ENCODE data around the gene DISC1.
"Not testable (repeated sequence)": the region's sequence is repeated elsewhere in the genome, so short reads cannot be mapped to it uniquely, and the experiment has no call there.

Gene DISC1

DNA sequence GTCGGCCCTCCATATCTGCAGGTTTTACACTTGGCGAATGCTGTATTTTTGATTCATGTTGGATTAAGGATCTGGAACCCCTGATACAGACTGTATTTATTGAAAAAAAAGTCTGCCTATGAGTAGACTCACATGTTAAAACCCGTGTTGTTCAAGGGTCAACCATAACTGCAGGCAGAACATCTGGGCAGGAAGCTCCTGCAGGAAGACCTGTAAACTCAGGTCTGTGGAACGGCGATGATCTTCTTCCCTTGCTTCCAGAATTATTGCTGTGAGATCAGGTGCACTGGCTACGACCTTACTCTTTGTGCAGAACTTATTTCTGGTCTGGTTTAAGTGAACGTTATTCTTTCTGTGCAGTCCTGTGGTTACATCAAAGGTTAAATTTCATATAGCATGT, 96.6 kb downstream of the DISC1 start:
- H3K9me3 ChIP-seq (ENCODE audit: control insufficient read depth in 1 of 2, low read length in 2 of 2), result no peaks in the 10 kb centered on the region
- H3K27me3 ChIP-seq (ENCODE audit: control insufficient read depth in 1 of 2, insufficient read depth in 2 of 2, low read length in 2 of 2), result no peaks in the 10 kb centered on the region
- no peak overlapping the region for H3K4me3 ChIP-seq (ENCODE audit: low read depth in 1 of 2, low read length in 2 of 2)
- H3K36me3 ChIP-seq (ENCODE audit: control insufficient read depth in 1 of 2, insufficient read depth in 2 of 2, low read length in 2 of 2), result no peaks in the 10 kb centered on the region
- no peaks in the 10 kb centered on the region for H3K4me1 ChIP-seq (ENCODE audit: control insufficient read depth in 1 of 2, insufficient read depth in 2 of 2, low read length in 2 of 2)
- no peak overlapping the region for H3K9ac ChIP-seq (ENCODE audit: low read depth in 1 of 2, low read length in 2 of 2)
- H3K27ac ChIP-seq (ENCODE audit: low read depth, low read length), result no peak overlapping the region

DNA sequence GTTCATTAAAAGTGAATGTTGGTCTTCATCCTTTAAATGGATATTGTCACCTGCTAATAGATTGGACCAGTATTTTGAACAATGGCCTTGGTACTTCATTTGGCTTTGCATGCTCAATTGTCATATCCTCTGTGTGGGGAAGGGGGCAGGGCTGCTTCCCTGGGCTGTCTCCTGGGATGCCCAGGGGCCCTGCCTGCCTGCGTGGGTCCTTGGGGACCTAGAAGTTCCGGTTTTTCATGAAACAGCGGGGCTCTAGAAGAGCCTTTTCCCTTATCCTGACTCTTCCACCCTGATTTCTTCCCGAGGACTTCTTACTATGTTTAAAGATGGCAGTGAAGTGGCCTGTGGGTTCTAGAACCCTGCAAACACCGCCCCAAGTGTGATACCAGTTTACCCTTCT, 97.5 kb downstream of the DISC1 start:
- Histone ChIP-seq H3K4me1 (ENCODE audit: control insufficient read depth in 1 of 2, insufficient read depth in 2 of 2, low read length in 2 of 2) (no peaks in the 10 kb centered on the region), H3K27me3 (ENCODE audit: control insufficient read depth in 1 of 2, insufficient read depth in 2 of 2, low read length in 2 of 2) (no peaks in the 10 kb centered on the region), H3K27ac (ENCODE audit: low read depth, low read length) (no peak overlapping the region), H3K4me3 (ENCODE audit: low read depth in 1 of 2, low read length in 2 of 2) (no peak overlapping the region), H3K9ac (ENCODE audit: low read depth in 1 of 2, low read length in 2 of 2) (no peak overlapping the region), H3K36me3 (ENCODE audit: control insufficient read depth in 1 of 2, insufficient read depth in 2 of 2, low read length in 2 of 2) (no peaks in the 10 kb centered on the region), H3K9me3 (ENCODE audit: control insufficient read depth in 1 of 2, low read length in 2 of 2) (no peaks in the 10 kb centered on the region)

DNA sequence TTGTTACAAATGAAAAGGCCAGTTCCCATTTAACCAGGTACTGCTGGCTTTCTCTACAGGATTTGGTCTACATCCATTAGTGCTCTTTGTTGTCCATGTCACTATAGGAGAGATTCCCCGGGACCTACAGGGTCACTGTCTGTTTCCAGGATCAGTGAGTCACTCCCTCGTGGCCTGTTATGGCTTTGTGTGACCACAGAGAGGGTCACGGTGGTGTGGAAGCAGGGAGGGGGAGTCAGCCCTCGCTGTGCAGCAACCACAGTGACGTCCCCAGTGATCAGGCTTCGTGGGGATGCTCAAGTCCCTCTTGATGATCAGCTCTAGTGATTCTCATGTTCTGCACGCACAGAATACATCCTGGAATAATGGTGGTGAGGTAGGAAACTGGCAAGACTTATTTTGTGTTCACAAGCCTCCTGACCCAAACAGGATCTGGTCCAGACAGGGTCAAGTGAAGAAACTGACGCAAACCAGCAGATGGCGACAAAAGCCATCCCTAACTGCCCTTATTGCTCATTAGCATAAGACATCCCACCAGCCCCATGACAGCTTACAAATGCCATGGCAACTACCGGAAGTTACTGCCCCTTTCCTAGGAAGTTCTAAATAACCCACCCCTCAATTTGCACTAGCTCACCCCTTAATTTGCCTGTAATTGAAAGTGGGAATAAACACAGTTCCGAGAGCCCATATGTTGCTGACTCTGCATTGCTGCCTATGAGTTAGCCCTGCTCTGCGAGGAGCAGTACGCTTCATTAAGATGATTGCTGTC, 98.5 kb downstream of the DISC1 start:
- Histone ChIP-seq H3K9me3 (ENCODE audit: control insufficient read depth in 1 of 2, low read length in 2 of 2) (no peaks in the 10 kb centered on the region), H3K36me3 (ENCODE audit: control insufficient read depth in 1 of 2, insufficient read depth in 2 of 2, low read length in 2 of 2) (no peaks in the 10 kb centered on the region), H3K4me1 (ENCODE audit: control insufficient read depth in 1 of 2, insufficient read depth in 2 of 2, low read length in 2 of 2) (no peaks in the 10 kb centered on the region)

DNA sequence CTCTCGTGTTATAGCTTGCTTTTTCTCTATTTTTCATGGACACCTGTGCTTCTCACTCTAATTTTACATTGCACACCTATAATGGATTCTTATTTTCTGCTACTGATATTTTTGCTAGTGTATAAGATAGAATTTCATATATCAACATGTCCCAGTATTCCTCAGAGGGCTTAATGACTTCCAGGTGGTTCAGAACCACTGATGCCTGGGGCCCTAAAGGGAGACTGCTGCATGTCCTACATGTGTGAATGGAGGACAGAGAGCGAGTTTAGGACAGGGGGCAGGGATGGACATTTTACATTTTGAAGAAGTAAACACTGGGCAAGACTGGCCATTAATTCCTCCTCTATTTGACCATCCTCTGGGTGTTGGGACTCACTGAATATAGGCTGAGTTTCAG, 100.6 kb downstream of the DISC1 start:
- Histone ChIP-seq H3K9ac (ENCODE audit: low read depth in 1 of 2, low read length in 2 of 2) (no peak overlapping the region), H3K27me3 (ENCODE audit: control insufficient read depth in 1 of 2, insufficient read depth in 2 of 2, low read length in 2 of 2) (no peaks in the 10 kb centered on the region), H3K9me3 (ENCODE audit: control insufficient read depth in 1 of 2, low read length in 2 of 2) (no peaks in the 10 kb centered on the region), H3K36me3 (ENCODE audit: control insufficient read depth in 1 of 2, insufficient read depth in 2 of 2, low read length in 2 of 2) (no peaks in the 10 kb centered on the region), H3K4me3 (ENCODE audit: low read depth in 1 of 2, low read length in 2 of 2) (no peak overlapping the region), H3K27ac (ENCODE audit: low read depth, low read length) (no peak overlapping the region), H3K4me1 (ENCODE audit: control insufficient read depth in 1 of 2, insufficient read depth in 2 of 2, low read length in 2 of 2) (no peaks in the 10 kb centered on the region)

More for the DNA sequence above, 98.5 kb downstream of the DISC1 start:
- no peaks in the 10 kb centered on the region for H3K27me3 ChIP-seq (ENCODE audit: control insufficient read depth in 1 of 2, insufficient read depth in 2 of 2, low read length in 2 of 2)
- H3K9ac ChIP-seq (ENCODE audit: low read depth in 1 of 2, low read length in 2 of 2), result no peak overlapping the region
- no peak overlapping the region for H3K4me3 ChIP-seq (ENCODE audit: low read depth in 1 of 2, low read length in 2 of 2)
- no peak overlapping the region for H3K27ac ChIP-seq (ENCODE audit: low read depth, low read length)

DNA sequence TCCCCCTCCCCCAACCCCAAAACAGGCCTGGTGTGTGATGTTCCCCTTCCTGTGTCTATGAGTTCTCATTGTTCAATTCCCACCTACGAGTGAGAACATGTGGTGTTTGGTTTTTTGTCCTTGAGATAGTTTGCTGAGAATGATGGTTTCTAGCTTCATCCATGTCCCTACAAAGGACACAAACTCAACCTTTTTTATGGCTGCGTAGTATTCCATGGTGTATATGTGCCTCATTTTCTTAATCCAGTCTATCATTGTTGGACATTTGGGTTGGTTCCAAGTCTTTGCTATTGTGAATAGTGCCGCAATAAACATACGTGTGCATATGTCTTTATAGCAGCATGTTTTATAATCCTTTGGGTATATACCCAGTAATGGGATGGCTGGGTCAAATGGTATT, 102.4 kb downstream of the DISC1 start:
- not testable (repeated sequence) for H3K4me3 ChIP-seq (ENCODE audit: low read depth in 1 of 2, low read length in 2 of 2); H3K4me1 ChIP-seq (ENCODE audit: control insufficient read depth in 1 of 2, insufficient read depth in 2 of 2, low read length in 2 of 2); H3K27ac ChIP-seq (ENCODE audit: low read depth, low read length); H3K27me3 ChIP-seq (ENCODE audit: control insufficient read depth in 1 of 2, insufficient read depth in 2 of 2, low read length in 2 of 2); H3K36me3 ChIP-seq (ENCODE audit: control insufficient read depth in 1 of 2, insufficient read depth in 2 of 2, low read length in 2 of 2); H3K9ac ChIP-seq (ENCODE audit: low read depth in 1 of 2, low read length in 2 of 2); H3K9me3 ChIP-seq (ENCODE audit: control insufficient read depth in 1 of 2, low read length in 2 of 2)

DNA sequence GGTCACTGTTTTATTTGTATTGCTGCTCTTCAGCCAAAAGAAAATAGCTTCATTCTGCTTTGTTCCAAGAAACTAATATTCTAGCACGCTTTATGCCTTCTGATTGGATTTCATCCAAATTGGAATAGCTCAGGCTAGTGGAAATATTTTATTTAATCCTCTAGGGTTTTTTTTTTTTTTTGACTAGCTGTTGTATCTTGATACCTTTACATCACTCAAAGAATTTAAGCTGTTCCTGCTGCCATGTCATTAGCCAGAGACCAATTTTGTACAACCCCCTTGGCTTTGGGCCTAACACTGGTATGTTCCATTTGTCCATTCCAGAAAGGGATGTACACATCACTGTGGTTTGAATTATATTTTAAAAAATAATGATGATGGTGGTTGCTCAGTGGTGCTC, 103.0 kb downstream of the DISC1 start:
- Histone ChIP-seq H3K36me3 (ENCODE audit: control insufficient read depth in 1 of 2, insufficient read depth in 2 of 2, low read length in 2 of 2) (no peaks in the 10 kb centered on the region), H3K4me1 (ENCODE audit: control insufficient read depth in 1 of 2, insufficient read depth in 2 of 2, low read length in 2 of 2) (no peaks in the 10 kb centered on the region), H3K9ac (ENCODE audit: low read depth in 1 of 2, low read length in 2 of 2) (no peak overlapping the region), H3K4me3 (ENCODE audit: low read depth in 1 of 2, low read length in 2 of 2) (no peak overlapping the region), H3K27me3 (ENCODE audit: control insufficient read depth in 1 of 2, insufficient read depth in 2 of 2, low read length in 2 of 2) (no peaks in the 10 kb centered on the region), H3K9me3 (ENCODE audit: control insufficient read depth in 1 of 2, low read length in 2 of 2) (no peaks in the 10 kb centered on the region), H3K27ac (ENCODE audit: low read depth, low read length) (no peak overlapping the region)

DNA sequence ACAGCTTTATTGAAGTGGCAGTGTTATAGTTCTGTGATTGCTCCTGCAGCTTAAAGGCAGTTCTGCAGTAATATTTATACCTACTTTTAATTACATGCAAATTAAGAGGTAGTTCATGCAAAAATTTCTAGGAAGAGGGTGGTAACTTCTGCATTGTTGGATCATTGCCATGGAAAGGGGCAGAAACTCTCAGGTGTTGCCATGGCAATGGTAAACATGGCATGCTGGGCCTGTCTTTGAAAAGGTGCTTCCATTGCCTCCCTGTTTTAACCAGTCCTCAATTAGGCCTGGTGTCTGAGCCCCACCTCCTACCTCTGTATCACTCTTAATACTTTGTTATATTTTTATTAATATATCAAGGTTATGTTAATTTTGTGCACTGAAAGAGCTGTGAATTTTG, 104.7 kb downstream of the DISC1 start:
- no peaks in the 10 kb centered on the region for H3K9me3 ChIP-seq (ENCODE audit: control insufficient read depth in 1 of 2, low read length in 2 of 2)
- H3K4me3 ChIP-seq (ENCODE audit: low read depth in 1 of 2, low read length in 2 of 2), result no peak overlapping the region
- H3K4me1 ChIP-seq (ENCODE audit: control insufficient read depth in 1 of 2, insufficient read depth in 2 of 2, low read length in 2 of 2), result no peaks in the 10 kb centered on the region
- H3K27ac ChIP-seq (ENCODE audit: low read depth, low read length), result no peak overlapping the region
- H3K27me3 ChIP-seq (ENCODE audit: control insufficient read depth in 1 of 2, insufficient read depth in 2 of 2, low read length in 2 of 2), result no peaks in the 10 kb centered on the region
- H3K9ac ChIP-seq (ENCODE audit: low read depth in 1 of 2, low read length in 2 of 2), result no peak overlapping the region
- no peaks in the 10 kb centered on the region for H3K36me3 ChIP-seq (ENCODE audit: control insufficient read depth in 1 of 2, insufficient read depth in 2 of 2, low read length in 2 of 2)

DNA sequence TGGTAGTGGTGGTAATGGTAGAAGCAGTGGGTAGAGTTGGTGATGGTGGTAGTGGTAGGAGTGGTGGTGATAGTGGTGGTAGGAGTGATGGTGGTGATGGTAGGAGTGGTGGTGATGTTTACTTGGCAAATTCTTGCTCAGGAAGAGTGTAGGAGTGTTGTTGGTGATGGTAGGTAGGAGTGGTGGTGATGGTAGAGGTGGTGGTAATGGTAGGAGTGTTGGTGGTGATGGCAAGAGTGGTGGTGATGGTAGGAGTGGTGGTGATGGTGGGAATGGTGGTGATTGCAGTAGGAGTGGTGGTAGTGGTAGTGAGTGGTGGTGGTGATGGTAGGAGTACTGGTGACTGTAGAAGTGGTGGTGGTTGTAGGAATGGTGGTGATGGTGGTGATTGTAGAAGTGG, 106.5 kb downstream of the DISC1 start:
- H3K27me3 ChIP-seq (ENCODE audit: control insufficient read depth in 1 of 2, insufficient read depth in 2 of 2, low read length in 2 of 2), result no peaks in the 10 kb centered on the region
- H3K9me3 ChIP-seq (ENCODE audit: control insufficient read depth in 1 of 2, low read length in 2 of 2), result no peaks in the 10 kb centered on the region
- H3K4me3 ChIP-seq (ENCODE audit: low read depth in 1 of 2, low read length in 2 of 2), result no peak overlapping the region
- H3K9ac ChIP-seq (ENCODE audit: low read depth in 1 of 2, low read length in 2 of 2), result no peak overlapping the region
- no peaks in the 10 kb centered on the region for H3K4me1 ChIP-seq (ENCODE audit: control insufficient read depth in 1 of 2, insufficient read depth in 2 of 2, low read length in 2 of 2)
- no peak overlapping the region for H3K27ac ChIP-seq (ENCODE audit: low read depth, low read length)
- no peaks in the 10 kb centered on the region for H3K36me3 ChIP-seq (ENCODE audit: control insufficient read depth in 1 of 2, insufficient read depth in 2 of 2, low read length in 2 of 2)

DNA sequence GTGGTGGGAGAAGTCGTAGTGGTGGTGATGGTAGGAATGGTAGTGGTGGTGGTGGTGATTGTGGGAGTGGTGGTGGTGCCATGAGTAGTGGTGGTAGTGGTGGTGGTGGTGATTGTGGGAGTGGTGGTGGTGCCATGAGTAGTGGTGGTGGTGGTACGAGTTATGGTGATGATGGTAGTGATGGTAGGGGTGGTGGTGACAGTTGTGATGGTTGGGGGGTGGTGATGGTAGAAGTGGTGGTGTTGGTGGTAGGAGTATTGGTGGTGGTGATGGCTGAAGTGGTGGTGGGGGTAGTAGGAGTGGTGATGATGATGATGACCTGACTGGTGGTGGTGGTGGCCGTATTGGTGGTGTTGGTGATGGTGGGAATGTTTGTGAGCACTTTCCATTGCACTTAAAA, 107.1 kb downstream of the DISC1 start:
- H3K36me3 ChIP-seq (ENCODE audit: control insufficient read depth in 1 of 2, insufficient read depth in 2 of 2, low read length in 2 of 2), result no peaks in the 10 kb centered on the region
- no peaks in the 10 kb centered on the region for H3K4me1 ChIP-seq (ENCODE audit: control insufficient read depth in 1 of 2, insufficient read depth in 2 of 2, low read length in 2 of 2)
- no peak overlapping the region for H3K4me3 ChIP-seq (ENCODE audit: low read depth in 1 of 2, low read length in 2 of 2)
- H3K27me3 ChIP-seq (ENCODE audit: control insufficient read depth in 1 of 2, insufficient read depth in 2 of 2, low read length in 2 of 2), result no peaks in the 10 kb centered on the region
- H3K9ac ChIP-seq (ENCODE audit: low read depth in 1 of 2, low read length in 2 of 2), result no peak overlapping the region
- no peaks in the 10 kb centered on the region for H3K9me3 ChIP-seq (ENCODE audit: control insufficient read depth in 1 of 2, low read length in 2 of 2)
- no peak overlapping the region for H3K27ac ChIP-seq (ENCODE audit: low read depth, low read length)

DNA sequence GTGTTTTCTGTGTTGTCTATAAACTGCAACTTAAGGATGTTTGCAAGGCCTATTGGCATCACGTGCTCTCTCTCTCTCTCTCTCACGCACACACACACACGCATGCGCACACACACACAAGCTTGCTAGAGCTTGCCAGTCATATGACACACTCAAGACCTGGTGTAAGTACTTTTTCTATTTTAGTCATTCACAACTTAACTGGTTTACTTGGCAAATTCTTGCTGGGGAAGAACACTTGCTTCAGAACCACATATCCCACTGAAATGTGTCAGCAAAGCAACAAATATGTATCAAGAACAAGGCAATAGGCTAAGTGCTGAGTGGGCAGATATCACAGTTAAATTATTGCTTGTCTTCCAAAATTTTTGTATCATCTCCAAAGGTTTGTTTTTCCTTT, 107.8 kb downstream of the DISC1 start:
- Histone ChIP-seq H3K9me3 (ENCODE audit: control insufficient read depth in 1 of 2, low read length in 2 of 2) (no peaks in the 10 kb centered on the region), H3K4me1 (ENCODE audit: control insufficient read depth in 1 of 2, insufficient read depth in 2 of 2, low read length in 2 of 2) (no peaks in the 10 kb centered on the region), H3K27ac (ENCODE audit: low read depth, low read length) (no peak overlapping the region), H3K4me3 (ENCODE audit: low read depth in 1 of 2, low read length in 2 of 2) (no peak overlapping the region), H3K9ac (ENCODE audit: low read depth in 1 of 2, low read length in 2 of 2) (no peak overlapping the region), H3K36me3 (ENCODE audit: control insufficient read depth in 1 of 2, insufficient read depth in 2 of 2, low read length in 2 of 2) (no peaks in the 10 kb centered on the region), H3K27me3 (ENCODE audit: control insufficient read depth in 1 of 2, insufficient read depth in 2 of 2, low read length in 2 of 2) (no peaks in the 10 kb centered on the region)

DNA sequence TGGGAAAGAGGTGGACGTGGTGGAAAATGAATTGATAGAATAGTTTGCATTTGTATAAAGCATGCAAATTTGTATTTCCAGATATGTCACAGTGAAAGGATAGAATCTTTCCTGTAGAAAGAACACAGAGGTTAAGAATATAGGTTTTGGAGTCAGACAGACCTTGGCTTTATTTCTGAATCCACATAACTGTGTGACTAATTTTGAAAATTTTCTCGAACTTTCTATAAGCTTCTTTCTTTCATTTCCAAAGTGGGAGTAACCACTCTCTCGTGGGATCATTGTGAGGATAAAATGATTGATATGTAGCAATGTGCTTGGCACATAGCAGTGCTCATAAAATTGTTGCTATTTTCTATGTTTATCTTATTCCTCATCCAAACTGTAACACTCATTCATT, 108.8 kb downstream of the DISC1 start:
- Histone ChIP-seq H3K4me1 (ENCODE audit: control insufficient read depth in 1 of 2, insufficient read depth in 2 of 2, low read length in 2 of 2) (no peaks in the 10 kb centered on the region), H3K9ac (ENCODE audit: low read depth in 1 of 2, low read length in 2 of 2) (no peak overlapping the region), H3K4me3 (ENCODE audit: low read depth in 1 of 2, low read length in 2 of 2) (no peak overlapping the region), H3K9me3 (ENCODE audit: control insufficient read depth in 1 of 2, low read length in 2 of 2) (no peaks in the 10 kb centered on the region), H3K27me3 (ENCODE audit: control insufficient read depth in 1 of 2, insufficient read depth in 2 of 2, low read length in 2 of 2) (no peaks in the 10 kb centered on the region), H3K36me3 (ENCODE audit: control insufficient read depth in 1 of 2, insufficient read depth in 2 of 2, low read length in 2 of 2) (no peaks in the 10 kb centered on the region), H3K27ac (ENCODE audit: low read depth, low read length) (no peak overlapping the region)
